SK-N-SH treated with all-trans-retinoic acid at 6 μM for 48 hours (cell line): ENCODE results near the gene TBCD.

ENCODE experiments used
- ATAC-seq: fragments of 200-7000 bp; cut with Tn5 transposase; 3 replicates; pipeline ENCODE4 v1.9.1; 2020; ENCODE audit warnings: mild to moderate bottlenecking, moderate library complexity
- ARNTL ChIP-seq: fragments of 450-650 bp; formaldehyde crosslinking; IDR thresholded peaks from 2 replicates; pipeline ENCODE4 v1.5.0; 2020; ENCODE audit warnings: low read depth, mild to moderate bottlenecking, moderate library complexity, borderline replicate concordance
- BACH2 ChIP-seq: fragments of 250-450 bp; sonication (Bioruptor Pico); IDR thresholded peaks from 2 replicates; pipeline ENCODE4 v1.9.0; 2021; ENCODE audit warnings: mild to moderate bottlenecking, borderline replicate concordance
- CREB5 ChIP-seq: fragments of 250-450 bp; sonication (Bioruptor Pico); IDR thresholded peaks from 2 replicates; pipeline ENCODE4 v1.5.1; 2020; ENCODE audit warnings: low read depth, mild to moderate bottlenecking, moderate library complexity
- CSDC2 ChIP-seq: fragments of 250-450 bp; sonication (Bioruptor Pico); IDR thresholded peaks from 2 replicates; pipeline ENCODE4 v1.5.0; 2020; ENCODE audit warnings: mild to moderate bottlenecking, moderate library complexity
- CSRNP3 ChIP-seq: fragments of 250-450 bp; sonication (Bioruptor Pico); IDR thresholded peaks from 2 replicates; pipeline ENCODE4 v1.5.1; 2021; ENCODE audit warnings: mild to moderate bottlenecking, moderate library complexity
- ESRRG ChIP-seq: fragments of 250-450 bp; sonication (Bioruptor Pico); IDR thresholded peaks from 2 replicates; pipeline ENCODE4 v1.6.1; 2021; ENCODE audit warnings: mild to moderate bottlenecking
- GLIS3 ChIP-seq: fragments of 250-450 bp; sonication (Bioruptor Pico); IDR thresholded peaks from 2 replicates; pipeline ENCODE4 v1.5.0; 2020; ENCODE audit warnings: mild to moderate bottlenecking, moderate library complexity
- ISL1 ChIP-seq: fragments of 250-450 bp; sonication (Bioruptor Pico); IDR thresholded peaks from 2 replicates; pipeline ENCODE4 v2.1.2; 2022; ENCODE audit warnings: mild to moderate bottlenecking, moderate library complexity
- OSR1 ChIP-seq: fragments of 250-450 bp; sonication (Bioruptor Pico); IDR thresholded peaks from 2 replicates; pipeline ENCODE4 v1.8.0; 2022; ENCODE audit warnings: moderate library complexity, mild to moderate bottlenecking, inconsistent platforms
- PATZ1 ChIP-seq: fragments of 250-450 bp; sonication (Bioruptor Pico); IDR thresholded peaks from 2 replicates; pipeline ENCODE4 v1.8.0; 2020; ENCODE audit warnings: mild to moderate bottlenecking, moderate library complexity, borderline replicate concordance
- PPARA ChIP-seq: fragments of 250-450 bp; sonication (Bioruptor Pico); IDR thresholded peaks from 2 replicates; pipeline ENCODE4 v1.5.0; 2020; ENCODE audit warnings: mild to moderate bottlenecking, borderline replicate concordance
- RARB ChIP-seq: fragments of 250-450 bp; sonication (Bioruptor Pico); IDR thresholded peaks from 2 replicates; pipeline ENCODE4 v1.8.0; 2021; ENCODE audit warnings: mild to moderate bottlenecking, moderate library complexity
- SNAI2 ChIP-seq: fragments of 250-450 bp; sonication (Bioruptor Pico); IDR thresholded peaks from 2 replicates; pipeline ENCODE4 v1.5.0; 2020; ENCODE audit warnings: mild to moderate bottlenecking, moderate library complexity
- TCF4 ChIP-seq: fragments of 250-450 bp; sonication (Bioruptor Pico); IDR thresholded peaks from 2 replicates; pipeline ENCODE4 v1.8.0; 2021; ENCODE audit warnings: mild to moderate bottlenecking, moderate library complexity, borderline replicate concordance
- TOX ChIP-seq: fragments of 250-450 bp; sonication (Bioruptor Pico); IDR thresholded peaks from 2 replicates; pipeline ENCODE4 v1.8.0; 2021; ENCODE audit warnings: mild to moderate bottlenecking, moderate library complexity, borderline replicate concordance
- TSHZ2 ChIP-seq: fragments of 250-450 bp; sonication (Bioruptor Pico); IDR thresholded peaks from 2 replicates; pipeline ENCODE4 v1.5.0; 2020; ENCODE audit warnings: mild to moderate bottlenecking, moderate library complexity
- ZC3H10 ChIP-seq: fragments of 250-450 bp; sonication (Bioruptor Pico); IDR thresholded peaks from 2 replicates; pipeline ENCODE4 v1.5.1; 2021; ENCODE audit warnings: mild to moderate bottlenecking, moderate library complexity
- ZFP3 ChIP-seq: fragments of 250-450 bp; sonication (Bioruptor Pico); IDR thresholded peaks from 2 replicates; pipeline ENCODE4 v1.5.0; 2020; ENCODE audit warnings: mild to moderate bottlenecking, moderate library complexity
- ZFP30 ChIP-seq: fragments of 450-650 bp; formaldehyde crosslinking; IDR thresholded peaks from 2 replicates; pipeline ENCODE4 v1.5.0; 2022; ENCODE audit warnings: mild to moderate bottlenecking, moderate library complexity
- ZNF565 ChIP-seq: fragments of 450-650 bp; formaldehyde crosslinking; conservative IDR thresholded peaks from 2 replicates; pipeline ENCODE4 v1.5.0; 2020; ENCODE audit warnings: low read depth, mild to moderate bottlenecking, moderate library complexity
- ZNF70 ChIP-seq: fragments of 450-650 bp; formaldehyde crosslinking; IDR thresholded peaks from 2 replicates; pipeline ENCODE4 v1.5.0; 2020; ENCODE audit warnings: mild to moderate bottlenecking, moderate library complexity
- ZNF8 ChIP-seq: fragments of 450-650 bp; formaldehyde crosslinking; IDR thresholded peaks from 2 replicates; pipeline ENCODE4 v1.5.0; 2020; ENCODE audit warnings: mild to moderate bottlenecking, moderate library complexity

TBCD gene

GRCh38 chr17:82880620-82881323 lies 128.9 kb downstream of the TBCD start:
- ATAC-seq = no peak
- no peak for TF ChIP-seq BACH2 (CRISPR knock-in tag)
- no peak for TF ChIP-seq PATZ1 (CRISPR knock-in tag)
- no peak for TF ChIP-seq ZFP3 (CRISPR knock-in tag)
- TF ChIP-seq ESRRG = no peak
- TF ChIP-seq ARNTL (CRISPR knock-in tag) = no peak
- no peak for TF ChIP-seq PPARA (CRISPR knock-in tag)
- TF ChIP-seq TSHZ2 (CRISPR knock-in tag) = no peak
- TF ChIP-seq ZNF565 (CRISPR knock-in tag) = no peak
- no peak for TF ChIP-seq CSRNP3 (CRISPR knock-in tag)
- TF ChIP-seq ZNF70 (CRISPR knock-in tag) = no peak
- no peak for TF ChIP-seq ZC3H10 (CRISPR knock-in tag)
- TF ChIP-seq RARB (CRISPR knock-in tag) = no peak
- TF ChIP-seq SNAI2 = no peak
- TF ChIP-seq ZFP30 = no peak
- TF ChIP-seq TOX (CRISPR knock-in tag) = no peak
- TF ChIP-seq GLIS3 (CRISPR knock-in tag) = no peak
- no peak for TF ChIP-seq CREB5 (CRISPR knock-in tag)
- TF ChIP-seq CSDC2 (CRISPR knock-in tag) = no peak
- no peak for TF ChIP-seq ISL1 (CRISPR knock-in tag)
- TF ChIP-seq OSR1 (CRISPR knock-in tag) = no peak

GRCh38 chr17:82881324-82881823 lies 129.5 kb downstream of the TBCD start:
- ATAC-seq = no peak
- TF ChIP-seq ISL1 (CRISPR knock-in tag) = no peak
- TF ChIP-seq GLIS3 (CRISPR knock-in tag) = no peak
- no peak for TF ChIP-seq TCF4 (CRISPR knock-in tag)
- no peak for TF ChIP-seq ZNF8
- TF ChIP-seq RARB (CRISPR knock-in tag) = no peak
- TF ChIP-seq CSRNP3 (CRISPR knock-in tag) = no peak
- TF ChIP-seq TOX (CRISPR knock-in tag) = no peak
- no peak for TF ChIP-seq ZFP30
